Activated T-cell treated with anti-CD3 and anti-CD28 coated beads, Interleukin-2, amount 50 U/mL, for 24 hours (primary cell): Measurements from ENCODE around the gene EIPR1.
"Not testable (repeated sequence)": the region's sequence is repeated elsewhere in the genome, so short reads cannot be mapped to it uniquely, and the experiment has no call there.

Experiments used
- DNase-seq: peaks from one replicate; pipeline ENCODE4 v3.0.0-alpha.2; 2020
- H3K27ac Mint-ChIP-seq: 2 replicates; pipeline ENCODE4 v1.8.0; 2020; ENCODE audit warnings: mild to moderate bottlenecking, mixed read lengths
- H3K27me3 Mint-ChIP-seq: 2 replicates; pipeline ENCODE4 v1.8.0; 2020; ENCODE audit warnings: mixed read lengths
- H3K36me3 Mint-ChIP-seq: 2 replicates; pipeline ENCODE4 v1.8.0; 2020; ENCODE audit warnings: low read depth, mixed read lengths
- H3K4me1 Mint-ChIP-seq: 2 replicates; pipeline ENCODE4 v1.8.0; 2020; ENCODE audit warnings: low read depth, mixed read lengths
- H3K4me3 Mint-ChIP-seq: 2 replicates; pipeline ENCODE4 v1.8.0; 2020; ENCODE audit warnings: mild to moderate bottlenecking, moderate library complexity, mixed read lengths
- H3K9me3 Mint-ChIP-seq: 2 replicates; pipeline ENCODE4 v1.8.0; 2020; ENCODE audit warnings: mixed read lengths

EIPR1 gene

GRCh38 chr2:3193443-3194330 lies 183.9 kb downstream of the EIPR1 start:
- no peak overlapping the region for H3K4me3 Mint-ChIP-seq
- DNase-seq = no peak
- H3K27ac Mint-ChIP-seq = no peak overlapping the region
- H3K9me3 Mint-ChIP-seq = no peaks in the 10 kb centered on the region
- no peaks in the 10 kb centered on the region for H3K27me3 Mint-ChIP-seq
- H3K4me1 Mint-ChIP-seq = peaks cover 6% of the 10 kb centered on the region
- H3K36me3 Mint-ChIP-seq = peaks cover 88% of the 10 kb centered on the region

DNA sequence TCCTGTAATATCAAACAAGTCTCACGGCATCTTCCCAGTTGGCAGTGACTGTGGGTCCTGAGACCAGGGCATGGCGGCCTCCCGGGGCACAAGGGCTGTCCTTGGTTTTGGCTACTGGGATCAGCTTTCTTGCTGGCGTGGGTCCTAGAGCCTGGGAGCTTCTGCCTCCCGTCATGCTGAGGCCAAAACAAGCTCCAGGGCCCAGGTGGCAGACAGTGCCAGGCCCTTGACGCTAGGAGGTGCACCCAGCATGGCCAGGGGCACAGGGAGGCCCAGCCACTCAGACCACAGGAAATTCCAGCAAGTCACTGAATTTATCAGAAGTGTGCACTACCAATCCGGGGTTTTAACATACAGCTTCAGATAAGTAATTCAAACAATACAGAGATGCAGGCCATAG lies 184.7 kb downstream of the EIPR1 start:
- Mint-ChIP-seq H3K36me3 (peaks cover 89% of the 10 kb centered on the region), H3K4me1 (no peaks in the 10 kb centered on the region), H3K27me3 (no peaks in the 10 kb centered on the region), H3K4me3 (no peak overlapping the region), H3K9me3 (no peaks in the 10 kb centered on the region), H3K27ac (no peak overlapping the region)
- DNase-seq = no peak

DNA sequence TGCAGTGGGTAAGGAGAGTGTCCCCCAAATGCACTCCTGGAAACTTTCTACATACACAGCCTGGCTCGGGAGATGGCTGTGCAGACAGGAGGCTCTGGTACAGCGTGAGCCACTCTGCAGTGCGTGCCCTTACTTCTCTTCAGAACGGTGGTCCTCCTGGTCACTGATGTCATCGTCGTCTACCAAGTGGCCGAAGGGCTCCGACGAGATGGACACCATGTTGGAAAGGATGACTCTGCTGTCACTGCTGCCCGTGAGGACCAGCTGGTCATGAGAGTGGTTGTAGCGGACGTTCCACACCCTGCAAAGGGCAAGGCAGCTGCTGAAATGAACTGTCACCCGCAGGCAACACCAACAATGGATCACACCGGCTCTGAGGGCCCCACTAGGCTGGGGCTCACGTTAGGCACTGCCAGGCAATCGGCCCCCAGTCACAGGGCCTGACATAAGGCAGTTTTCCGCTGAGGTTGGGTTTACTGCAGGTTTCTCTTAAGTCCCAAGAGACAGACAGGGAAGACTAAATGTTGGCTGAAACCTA lies 185.3 kb downstream of the EIPR1 start:
- DNase-seq = no peak
- no peaks in the 10 kb centered on the region for H3K27me3 Mint-ChIP-seq
- H3K36me3 Mint-ChIP-seq = peaks cover 88% of the 10 kb centered on the region
- H3K4me1 Mint-ChIP-seq = no peaks in the 10 kb centered on the region
- no peak overlapping the region for H3K4me3 Mint-ChIP-seq
- no peak overlapping the region for H3K27ac Mint-ChIP-seq
- no peaks in the 10 kb centered on the region for H3K9me3 Mint-ChIP-seq

DNA sequence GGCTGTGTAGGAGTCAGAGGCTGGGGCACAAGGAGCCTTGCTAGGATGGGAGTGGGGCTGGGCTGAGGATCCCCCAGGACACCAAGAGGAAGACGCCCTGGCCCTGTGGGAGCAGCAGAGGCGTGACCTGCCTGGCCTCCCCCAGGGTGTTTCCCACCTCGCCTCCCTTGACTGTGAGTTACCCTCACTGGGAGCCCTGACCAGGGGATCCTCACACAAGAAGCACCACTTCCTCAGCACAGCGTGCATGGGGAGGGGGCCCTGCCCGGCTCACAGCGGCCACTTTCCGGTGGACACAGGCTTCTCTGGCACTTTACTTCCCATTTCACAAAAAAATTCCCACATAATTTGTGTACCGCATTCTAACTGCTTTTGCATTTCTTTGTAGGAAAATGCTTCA lies 187.7 kb downstream of the EIPR1 start:
- Mint-ChIP-seq H3K27me3 (no peaks in the 10 kb centered on the region), H3K27ac (no peak overlapping the region), H3K4me1 (no peaks in the 10 kb centered on the region), H3K4me3 (no peak overlapping the region), H3K9me3 (no peaks in the 10 kb centered on the region), H3K36me3 (peaks cover 84% of the 10 kb centered on the region)
- no peak for DNase-seq

GRCh38 chr2:3189076-3189591 lies 188.5 kb downstream of the EIPR1 start:
- no peak for DNase-seq
- Mint-ChIP-seq H3K36me3 (peaks cover 79% of the 10 kb centered on the region), H3K27ac (no peak overlapping the region), H3K4me1 (no peaks in the 10 kb centered on the region), H3K4me3 (no peak overlapping the region), H3K27me3 (no peaks in the 10 kb centered on the region), H3K9me3 (no peaks in the 10 kb centered on the region)

DNA sequence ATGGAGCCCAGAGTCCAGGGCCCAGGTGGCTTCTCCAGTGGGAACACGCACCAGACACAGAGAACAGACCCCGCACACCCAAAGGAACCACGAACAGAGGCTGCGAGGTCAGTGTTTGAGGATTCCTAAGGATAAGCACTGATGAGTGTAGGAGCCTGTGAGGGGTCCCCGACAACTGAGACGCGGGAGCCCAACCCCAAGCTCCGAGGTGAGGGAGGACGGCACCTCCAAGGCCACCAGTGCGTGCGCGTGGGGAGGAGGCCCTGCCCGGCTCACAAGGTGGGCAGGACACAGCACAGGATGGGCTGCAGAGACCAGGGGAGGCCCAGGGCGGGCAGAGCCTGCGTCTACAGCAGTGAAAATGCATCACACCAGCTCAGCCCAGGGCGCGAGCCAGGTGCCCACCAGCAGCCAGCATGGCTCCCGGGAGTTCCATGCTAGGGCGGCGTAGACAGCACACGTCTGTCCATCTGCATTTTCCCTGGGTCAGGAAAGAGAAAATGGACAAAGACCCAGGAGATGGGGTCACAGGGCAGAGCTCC lies 189.1 kb downstream of the EIPR1 start:
- Mint-ChIP-seq H3K4me1 (no peaks in the 10 kb centered on the region), H3K27ac (no peak overlapping the region), H3K27me3 (no peaks in the 10 kb centered on the region), H3K4me3 (no peak overlapping the region), H3K9me3 (no peaks in the 10 kb centered on the region), H3K36me3 (peaks cover 76% of the 10 kb centered on the region)
- DNase-seq = no peak

- Mint-ChIP-seq H3K9me3 (no peaks in the 10 kb centered on the region), H3K27me3 (no peaks in the 10 kb centered on the region), H3K27ac (no peak overlapping the region), H3K36me3 (peaks cover 66% of the 10 kb centered on the region), H3K4me1 (no peaks in the 10 kb centered on the region), H3K4me3 (no peak overlapping the region)
- DNase-seq = no peak
Observed at GRCh38 chr2:3187467-3187866, 190.2 kb downstream of the EIPR1 start.

DNA sequence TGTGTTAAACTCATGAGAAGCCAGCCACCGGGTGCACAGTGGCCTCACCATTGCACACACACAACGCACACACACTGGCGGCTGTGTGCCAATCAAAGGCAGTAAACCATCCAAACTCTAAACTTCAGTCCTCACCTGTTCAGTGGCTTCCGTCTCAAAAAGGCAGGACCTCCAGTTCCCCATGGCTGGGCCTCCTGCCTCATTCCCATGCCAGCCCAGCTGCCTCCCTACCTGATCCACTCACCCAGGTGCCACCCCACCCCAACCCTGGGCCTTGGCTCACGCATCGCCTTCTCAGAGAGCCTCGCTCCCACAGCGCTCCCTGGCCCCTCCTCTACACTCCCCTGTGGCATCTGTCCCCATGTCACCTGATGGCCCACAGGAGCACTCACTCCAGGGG lies 190.9 kb downstream of the EIPR1 start:
- H3K27me3 Mint-ChIP-seq = no peaks in the 10 kb centered on the region
- H3K4me3 Mint-ChIP-seq = no peak overlapping the region
- no peak overlapping the region for H3K27ac Mint-ChIP-seq
- H3K4me1 Mint-ChIP-seq = no peaks in the 10 kb centered on the region
- H3K9me3 Mint-ChIP-seq = no peaks in the 10 kb centered on the region
- H3K36me3 Mint-ChIP-seq = peaks cover 64% of the 10 kb centered on the region
- DNase-seq = no peak

DNA sequence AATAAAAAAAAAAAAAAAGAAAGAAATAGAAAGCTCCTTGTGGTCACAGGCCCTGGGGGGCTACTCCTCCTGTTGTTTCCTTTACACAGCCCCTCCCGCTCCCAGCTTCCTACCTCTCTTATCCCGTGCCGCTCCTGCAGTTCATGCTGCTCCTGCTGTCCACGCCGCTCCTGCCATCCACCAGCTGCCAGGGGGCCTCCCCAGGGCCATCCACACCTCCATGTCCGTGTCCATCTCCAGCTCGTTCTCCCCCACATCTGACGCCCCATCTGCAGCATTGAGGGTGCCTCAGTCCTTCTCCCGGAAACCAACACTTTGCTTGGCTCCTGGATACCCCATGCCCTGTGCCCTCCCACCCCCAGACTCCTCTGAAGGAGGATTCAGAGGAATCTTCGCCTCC lies 191.7 kb downstream of the EIPR1 start:
- no peaks in the 10 kb centered on the region for H3K4me1 Mint-ChIP-seq
- no peaks in the 10 kb centered on the region for H3K9me3 Mint-ChIP-seq
- H3K36me3 Mint-ChIP-seq = peaks cover 61% of the 10 kb centered on the region
- no peak overlapping the region for H3K27ac Mint-ChIP-seq
- H3K27me3 Mint-ChIP-seq = no peaks in the 10 kb centered on the region
- no peak for DNase-seq
- H3K4me3 Mint-ChIP-seq = no peak overlapping the region

DNA sequence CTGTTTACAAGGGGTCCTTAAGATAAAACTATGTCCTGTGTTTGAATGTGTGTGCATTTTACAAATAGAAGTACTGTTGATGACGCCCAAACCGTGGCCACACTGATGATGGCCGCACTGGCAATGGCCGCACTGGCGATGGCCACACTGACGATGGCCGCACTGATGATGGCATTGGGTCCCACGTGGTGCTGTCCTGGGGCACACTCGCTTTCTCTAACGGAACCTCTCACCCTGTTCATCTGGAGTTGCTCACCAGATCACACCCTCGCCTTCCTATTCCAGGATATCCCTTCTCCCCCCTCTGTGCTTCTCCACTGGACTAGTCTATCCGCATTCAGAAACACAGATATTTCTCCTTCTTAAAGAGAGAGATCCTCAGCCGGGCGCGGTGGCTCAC lies 192.4 kb downstream of the EIPR1 start:
- no peak for DNase-seq
- no peak overlapping the region for H3K4me3 Mint-ChIP-seq
- H3K27ac Mint-ChIP-seq = peak overlapping the region; percentile 31
- no peaks in the 10 kb centered on the region for H3K9me3 Mint-ChIP-seq
- H3K27me3 Mint-ChIP-seq = no peaks in the 10 kb centered on the region
- no peaks in the 10 kb centered on the region for H3K4me1 Mint-ChIP-seq
- peaks cover 55% of the 10 kb centered on the region for H3K36me3 Mint-ChIP-seq

DNA sequence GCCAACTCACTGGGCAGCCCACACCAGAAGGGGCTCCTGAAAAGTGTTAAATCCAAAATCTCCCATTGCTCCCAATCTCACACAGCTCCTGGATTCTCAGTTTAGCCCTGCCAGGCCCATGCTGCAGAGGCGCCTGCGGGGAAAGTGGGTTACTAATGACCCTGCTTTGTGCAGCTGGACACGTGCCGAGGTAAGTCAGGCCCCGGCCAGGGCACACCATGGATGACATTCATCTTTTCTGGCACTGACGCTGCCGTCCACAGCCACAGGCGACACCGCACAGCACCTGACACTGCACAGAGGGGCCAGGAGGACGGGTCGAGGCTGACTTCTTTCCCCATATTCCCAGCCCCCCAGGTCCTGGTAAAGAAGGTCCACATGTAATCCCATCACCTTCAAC lies 193.5 kb downstream of the EIPR1 start:
- H3K36me3 Mint-ChIP-seq = peaks cover 44% of the 10 kb centered on the region

DNA sequence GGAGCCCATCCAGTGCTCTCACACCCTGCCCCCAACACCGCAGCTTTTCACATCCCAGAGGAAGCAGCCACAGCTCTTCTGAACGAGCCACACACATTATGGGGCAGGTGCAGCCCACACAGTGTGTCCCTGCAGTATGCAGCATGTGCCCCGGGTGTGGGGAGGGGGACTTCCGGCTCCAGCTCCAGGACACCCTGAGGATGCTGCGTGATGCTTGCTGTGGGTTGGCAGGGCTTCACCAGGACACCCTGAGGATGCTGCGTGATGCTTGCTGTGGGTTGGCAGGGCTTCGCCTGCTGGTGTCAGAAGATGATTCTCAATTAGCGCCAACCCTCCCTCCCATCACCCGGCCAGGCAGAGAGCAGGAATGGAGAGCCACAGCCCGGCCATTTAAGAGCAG lies 193.9 kb downstream of the EIPR1 start:
- peaks cover 40% of the 10 kb centered on the region for H3K36me3 Mint-ChIP-seq
- H3K9me3 Mint-ChIP-seq = no peaks in the 10 kb centered on the region
- peak overlapping the region; percentile 59 for H3K27ac Mint-ChIP-seq
- H3K4me1 Mint-ChIP-seq = no peaks in the 10 kb centered on the region
- H3K27me3 Mint-ChIP-seq = no peaks in the 10 kb centered on the region
- DNase-seq = no peak
- H3K4me3 Mint-ChIP-seq = no peak overlapping the region

More for the DNA sequence above, 193.5 kb downstream of the EIPR1 start:
- H3K9me3 Mint-ChIP-seq = no peaks in the 10 kb centered on the region
- no peaks in the 10 kb centered on the region for H3K4me1 Mint-ChIP-seq
- no peak for DNase-seq
- no peak overlapping the region for H3K4me3 Mint-ChIP-seq
- H3K27me3 Mint-ChIP-seq = no peaks in the 10 kb centered on the region
- no peak overlapping the region for H3K27ac Mint-ChIP-seq

DNA sequence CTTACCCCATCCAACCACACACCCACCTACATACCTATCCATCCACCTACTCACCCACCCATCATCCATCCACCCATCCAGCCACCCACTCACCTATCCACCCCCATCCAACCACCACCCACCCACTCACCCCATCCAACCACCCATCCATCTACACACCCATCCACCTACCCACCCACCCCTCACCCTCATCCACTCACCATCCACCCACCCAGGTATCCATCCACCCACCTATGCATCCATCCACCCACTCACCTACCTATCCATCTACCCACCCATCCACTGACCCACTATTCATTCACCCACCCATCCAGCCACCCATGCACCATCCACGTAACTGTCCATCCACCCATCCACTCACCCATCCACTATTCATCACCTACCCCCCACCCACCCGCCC lies 194.8 kb downstream of the EIPR1 start:
- no peak for DNase-seq
- H3K4me1 Mint-ChIP-seq = no peaks in the 10 kb centered on the region

GRCh38 chr2:3181416-3182010 lies 196.1 kb downstream of the EIPR1 start:
- Mint-ChIP-seq H3K27me3 (no peaks in the 10 kb centered on the region), H3K4me1 (no peaks in the 10 kb centered on the region), H3K4me3 (no peak overlapping the region), H3K9me3 (no peaks in the 10 kb centered on the region), H3K27ac (no peak overlapping the region), H3K36me3 (peaks cover 38% of the 10 kb centered on the region)
- no peak for DNase-seq

More for the DNA sequence above, 194.8 kb downstream of the EIPR1 start:
- Mint-ChIP-seq H3K36me3 (peaks cover 33% of the 10 kb centered on the region), H3K4me3 (no peak overlapping the region), H3K27me3 (no peaks in the 10 kb centered on the region), H3K27ac (no peak overlapping the region), H3K9me3 (no peaks in the 10 kb centered on the region)

DNA sequence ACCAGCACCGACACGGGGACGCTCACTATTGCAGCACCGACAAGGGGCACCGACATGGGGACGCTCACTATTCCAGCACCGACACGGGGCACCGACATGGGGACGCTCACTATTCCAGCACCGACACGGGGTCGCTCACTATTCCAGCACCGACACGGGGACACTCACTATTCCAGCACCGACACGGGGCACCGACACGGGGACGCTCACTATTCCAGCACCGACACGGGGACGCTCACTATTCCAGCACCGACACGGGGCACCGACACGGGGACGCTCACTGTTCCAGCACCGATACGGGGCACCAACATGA lies 196.8 kb downstream of the EIPR1 start:
- H3K9me3 Mint-ChIP-seq, DNase-seq, H3K4me1 Mint-ChIP-seq, H3K4me3 Mint-ChIP-seq, H3K27me3 Mint-ChIP-seq, H3K27ac Mint-ChIP-seq: not testable (repeated sequence)
- peaks cover 33% of the 10 kb centered on the region for H3K36me3 Mint-ChIP-seq
